Middle frontal gyrus (tissue), 1 donor: ENCODE results near the gene EMP1.
A peak's percentile ranks its signal among the peaks of the same experiment; 100 is the strongest.

Source experiments
- DNase-seq: peaks from one replicate; pipeline ENCODE4 v3.0.0-alpha.2; 2015; ENCODE audit warnings: low spot score; ENCODE audit errors: extremely low spot score

EMP1 gene

GRCh38 chr12:13171921-13172859 lies 24.3 kb upstream of the EMP1 start:
- no peak for DNase-seq

DNA sequence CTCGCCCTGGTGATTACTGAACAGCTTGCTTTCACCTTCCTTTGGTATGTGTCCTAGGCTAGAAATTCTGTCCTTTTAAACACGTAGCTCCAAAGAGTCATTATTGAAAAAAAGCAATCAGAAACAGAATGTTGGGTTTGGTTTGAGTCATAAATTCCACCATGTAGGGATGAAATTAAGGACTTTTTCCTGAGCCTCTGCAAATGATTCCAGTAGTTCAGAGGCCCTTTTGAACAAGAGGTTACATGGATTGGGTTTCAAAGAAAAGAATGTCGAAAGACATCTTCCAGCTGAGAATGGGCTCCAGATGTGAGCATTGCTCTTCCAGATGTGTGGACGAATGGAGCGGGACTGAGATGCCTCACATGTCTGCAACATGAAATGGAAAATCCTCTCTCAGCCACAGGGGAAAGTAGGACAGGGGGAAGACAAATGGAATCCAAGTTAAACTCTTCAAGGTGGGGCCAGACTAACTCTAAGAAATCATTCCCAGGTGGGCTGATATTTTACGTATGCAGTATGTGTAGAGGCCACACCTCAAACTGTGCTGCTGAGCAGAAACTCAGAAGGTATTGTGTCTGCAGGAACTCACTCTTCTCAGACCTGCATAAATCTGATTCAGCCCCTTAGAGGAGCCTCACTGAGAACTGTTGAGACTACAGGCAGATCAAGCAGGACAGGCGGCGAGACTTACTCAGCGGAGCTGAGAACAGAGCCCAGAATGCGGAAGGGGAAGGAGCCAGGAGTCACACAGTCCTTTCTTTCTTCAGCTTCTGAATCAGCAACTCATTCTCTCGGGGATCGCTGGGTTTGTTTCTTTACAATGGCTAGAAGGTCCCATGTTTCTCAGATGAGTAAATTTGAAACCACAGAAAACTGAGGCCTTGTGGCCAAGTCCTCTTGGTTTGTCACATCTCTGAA lies 23.3 kb upstream of the EMP1 start:
- DNase-seq = no peak

DNA sequence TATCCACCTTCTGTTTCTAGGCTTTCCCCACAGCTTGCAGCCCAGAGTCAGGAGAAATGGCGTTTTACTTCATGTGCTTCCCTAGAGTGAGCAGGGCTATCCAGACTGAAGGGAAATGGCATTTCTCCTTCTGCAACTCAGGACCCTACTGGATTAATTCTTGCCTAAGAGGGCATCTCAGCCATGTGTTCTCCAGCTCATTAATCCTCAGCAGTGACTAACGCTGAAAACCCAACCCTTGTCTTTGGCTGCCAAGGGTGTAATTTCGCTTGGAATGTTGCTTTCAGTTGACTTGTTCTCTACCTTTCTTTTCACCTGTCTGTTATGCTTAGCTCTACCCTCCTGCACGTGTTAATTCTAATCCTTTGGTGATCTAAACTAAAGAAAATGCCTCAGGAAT lies 21.0 kb upstream of the EMP1 start:
- DNase-seq = no peak

- no peak for DNase-seq
These were observed 20.3 kb upstream of the EMP1 start for GRCh38 chr12:13176256-13176655.

DNA sequence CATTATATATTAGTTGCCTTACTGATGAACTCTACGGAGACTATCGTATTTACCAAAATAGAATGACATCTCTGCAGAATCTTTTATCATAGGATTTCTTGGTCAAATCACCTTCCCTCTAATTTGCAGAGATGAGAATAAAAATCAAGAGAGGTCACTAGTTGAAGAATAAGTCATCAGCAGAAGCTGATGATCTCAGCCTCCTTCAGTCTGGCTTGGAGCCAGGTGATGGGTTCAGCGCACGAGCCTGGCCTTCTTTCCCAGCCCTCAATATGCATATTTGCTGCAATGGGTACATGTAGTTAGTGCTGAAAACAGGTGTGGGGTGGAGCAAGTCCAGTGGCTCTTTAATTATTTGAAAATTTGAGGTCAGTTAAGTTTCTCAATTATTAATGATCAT lies 19.2 kb upstream of the EMP1 start:
- no peak for DNase-seq

DNA sequence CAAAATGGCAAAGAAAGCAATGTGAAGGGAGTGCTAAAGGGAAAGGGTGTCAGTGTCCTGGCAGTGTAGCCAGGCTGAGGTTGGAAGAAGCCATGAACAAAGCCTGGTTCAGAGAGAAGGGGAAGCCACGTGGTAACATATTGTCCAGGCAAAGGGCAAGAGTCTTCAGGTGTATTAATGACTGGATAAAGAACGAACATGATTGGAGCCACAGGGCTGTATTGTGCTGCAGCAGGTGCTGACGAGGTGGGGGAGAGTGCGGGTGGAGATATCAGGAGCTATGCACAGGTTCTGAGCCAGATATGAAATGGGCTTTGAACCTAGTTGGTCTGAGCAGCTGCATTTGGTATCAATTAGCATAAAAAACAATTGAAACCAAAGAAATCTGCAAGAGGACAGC lies 18.6 kb upstream of the EMP1 start:
- no peak for DNase-seq

GRCh38 chr12:13178568-13179210 lies 17.8 kb upstream of the EMP1 start:
- no peak for DNase-seq

GRCh38 chr12:13179211-13180074 lies 17.1 kb upstream of the EMP1 start:
- DNase-seq = peak; percentile 50

GRCh38 chr12:13181375-13182070 lies 15.0 kb upstream of the EMP1 start:
- no peak for DNase-seq

DNA sequence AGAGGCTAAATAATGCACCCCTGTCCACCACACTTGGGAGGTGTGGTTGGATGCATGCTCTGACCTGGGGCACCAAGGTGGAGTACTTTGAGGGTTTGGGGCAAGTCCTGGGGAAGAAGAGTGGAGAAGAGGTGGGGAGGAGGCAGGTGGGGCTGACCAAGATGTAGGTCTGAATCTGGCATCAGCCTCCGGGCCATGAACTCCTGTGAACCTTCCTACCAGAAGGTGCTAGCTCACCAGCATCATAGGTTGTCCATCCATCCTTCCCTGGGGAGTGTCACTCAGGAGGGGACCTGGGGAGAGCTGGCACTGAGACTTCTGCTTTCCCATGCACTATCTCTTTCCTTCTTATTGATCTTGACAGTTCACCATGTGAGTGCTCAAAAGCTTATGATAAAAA lies 13.6 kb upstream of the EMP1 start:
- no peak for DNase-seq

GRCh38 chr12:13183620-13184019 lies 12.9 kb upstream of the EMP1 start:
- no peak for DNase-seq

DNA sequence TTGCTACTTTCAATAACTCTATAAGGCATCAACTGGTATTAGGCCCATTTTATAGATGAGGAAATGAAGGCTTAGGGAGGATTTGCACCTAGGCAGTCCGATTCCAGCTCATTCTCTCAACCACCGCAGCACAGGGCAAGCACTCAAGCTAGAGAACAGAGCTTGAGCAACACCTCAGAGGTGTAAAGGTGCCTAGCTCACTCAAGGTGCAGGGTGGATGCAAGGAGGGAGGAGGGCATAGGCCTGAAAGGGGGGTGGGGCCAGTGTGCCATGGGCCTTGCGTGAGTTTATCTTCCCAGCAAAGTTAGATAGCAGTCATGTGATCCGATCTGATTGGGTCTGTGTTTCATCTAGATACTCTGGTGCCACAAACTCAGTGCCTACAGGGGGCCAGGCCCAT lies 10.2 kb upstream of the EMP1 start:
- no peak for DNase-seq

- DNase-seq = no peak
These were observed 9.1 kb upstream of the EMP1 start for GRCh38 chr12:13187399-13187798.

GRCh38 chr12:13189264-13189663 lies 7.3 kb upstream of the EMP1 start:
- no peak for DNase-seq

DNA sequence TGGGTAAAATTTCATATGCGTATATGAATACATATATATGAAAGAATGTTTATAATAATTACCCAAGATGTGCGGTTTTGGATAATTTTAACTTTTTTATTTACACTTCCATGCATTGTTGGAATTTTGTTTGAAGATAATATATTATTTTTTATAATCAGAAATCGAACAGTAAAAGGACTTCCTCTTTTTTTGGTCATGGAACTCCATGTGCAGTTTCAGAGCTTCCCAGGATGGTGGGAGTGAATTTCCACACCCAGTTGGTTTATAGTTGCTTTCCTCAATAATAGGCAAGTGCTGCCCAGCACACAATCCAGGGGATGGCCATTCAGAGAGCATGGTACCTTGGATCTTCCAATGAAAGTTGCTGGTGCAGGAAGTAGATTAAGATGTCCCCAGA lies 6.3 kb upstream of the EMP1 start:
- DNase-seq = no peak

GRCh38 chr12:13192719-13193118 lies 3.8 kb upstream of the EMP1 start:
- DNase-seq = no peak

GRCh38 chr12:13193505-13194231 lies 2.9 kb upstream of the EMP1 start:
- DNase-seq = no peak

DNA sequence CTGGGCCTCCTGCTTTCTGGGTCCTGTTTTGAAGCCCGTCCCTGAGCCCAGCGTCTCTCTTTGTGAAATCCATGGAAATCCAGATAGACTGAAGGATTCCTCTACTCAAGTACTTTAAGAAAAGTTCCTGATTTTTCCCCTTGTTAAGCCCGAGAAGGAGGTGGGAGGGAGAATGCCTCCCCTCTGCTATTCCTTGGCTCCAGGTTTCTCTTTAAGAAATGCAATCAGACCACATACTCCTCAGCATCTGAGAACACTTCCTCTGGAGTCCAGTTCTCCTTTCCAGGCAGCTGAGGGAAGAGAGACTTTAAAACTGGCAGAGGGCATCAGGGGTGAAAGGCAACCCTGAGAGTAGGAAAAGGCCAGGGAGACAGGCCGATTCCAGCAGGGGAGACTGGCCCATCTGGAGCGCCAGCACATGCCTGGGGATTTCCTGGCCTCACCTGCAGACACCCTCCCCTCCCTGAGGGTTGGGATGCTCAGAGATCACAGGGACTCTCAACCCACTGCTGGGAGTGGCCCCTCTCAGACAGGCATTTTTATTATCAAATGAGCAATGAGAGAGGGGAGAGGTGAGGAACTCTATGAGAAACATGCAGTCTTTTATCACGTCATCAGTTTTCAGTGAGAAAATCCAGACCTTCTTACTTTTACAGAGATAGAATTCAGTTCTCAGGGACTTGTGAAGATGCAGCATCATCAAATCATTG lies 2.0 kb upstream of the EMP1 start:
- no peak for DNase-seq

DNA sequence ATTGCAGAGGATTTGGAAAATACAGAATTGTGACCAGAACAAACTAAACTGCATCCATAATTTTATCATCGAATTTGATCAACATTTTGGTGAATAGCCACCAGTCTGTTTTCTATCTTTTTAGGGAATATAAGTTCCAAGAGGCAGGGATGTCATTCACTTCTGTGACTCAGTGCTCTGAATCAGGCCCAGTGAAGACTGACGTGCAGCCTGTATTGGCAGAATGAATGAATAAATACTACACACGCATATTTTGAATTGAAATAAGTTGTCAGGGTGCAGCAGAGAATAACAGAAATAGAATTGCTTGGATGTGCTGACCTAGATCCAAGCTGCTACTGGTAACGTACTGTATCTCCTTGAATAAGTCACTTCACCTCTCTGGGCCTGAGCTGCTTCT lies 1.3 kb upstream of the EMP1 start:
- no peak for DNase-seq
